NCI-H2227 (cell line): Measurements from ENCODE around the gene FHIT.

Source experiments
- DNase-seq: peaks from one replicate; lab custom pipeline; 2025; ENCODE audit not compliant: unreplicated experiment; lab: John Stamatoyannopoulos, UW

FHIT gene

DNA sequence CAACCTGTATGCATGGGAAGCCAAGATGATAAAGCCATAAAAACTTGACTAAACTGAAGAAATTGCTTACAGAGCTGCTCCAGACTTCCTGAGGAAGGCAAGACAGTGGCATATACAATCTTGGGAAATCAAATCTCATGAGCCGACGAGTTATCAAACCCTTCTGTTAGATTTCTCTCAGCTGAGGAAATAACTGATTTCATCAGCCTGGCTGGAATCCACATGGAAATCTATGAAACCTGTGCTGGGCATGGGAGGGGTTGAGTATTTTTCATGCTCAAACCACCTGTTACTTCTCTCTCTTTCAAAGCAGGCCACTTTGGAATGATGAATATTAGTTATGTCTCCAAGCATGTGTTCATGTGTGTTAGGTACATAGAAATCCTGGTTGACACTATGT, 727.7 kb downstream of the FHIT start:
- no peak for DNase-seq

DNA sequence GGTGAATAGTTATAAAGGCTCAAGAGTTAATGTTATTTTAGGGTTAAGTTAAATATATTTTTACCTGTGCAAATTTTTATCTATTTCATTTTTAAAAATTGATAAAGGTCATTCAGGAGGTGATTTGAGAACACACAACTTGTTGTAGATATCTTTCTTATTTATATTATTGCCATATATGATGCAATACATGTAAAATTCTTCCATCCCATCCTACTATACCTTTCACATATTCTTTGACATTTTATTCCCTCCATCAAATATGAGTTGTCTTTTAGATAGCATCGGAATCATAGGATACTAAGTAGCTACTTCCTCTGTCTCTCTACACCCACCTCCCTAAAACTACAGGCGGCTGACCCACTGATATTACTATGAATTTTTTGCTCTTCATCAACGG, 734.1 kb downstream of the FHIT start:
- no peak for DNase-seq

DNA sequence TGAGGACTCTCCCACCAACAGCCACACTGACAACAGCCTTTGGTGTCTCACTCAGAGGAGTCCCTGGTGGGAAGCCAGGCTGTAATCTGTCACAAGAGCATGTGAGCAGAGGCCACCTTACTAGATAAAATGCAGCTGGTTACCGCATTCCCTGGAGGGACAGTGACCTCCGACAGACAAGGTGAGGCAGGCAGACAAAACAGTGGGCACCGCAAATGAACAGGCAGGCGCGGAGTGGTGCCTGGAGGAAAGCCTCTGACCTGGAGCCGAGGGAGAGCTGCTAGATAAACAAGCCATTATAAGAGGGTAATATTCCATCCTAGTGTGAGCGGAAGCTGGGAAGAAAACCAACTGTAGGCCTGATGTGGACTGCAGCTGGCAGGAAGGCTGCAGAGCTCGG, 736.4 kb downstream of the FHIT start:
- DNase-seq, result peak; percentile 3

DNA sequence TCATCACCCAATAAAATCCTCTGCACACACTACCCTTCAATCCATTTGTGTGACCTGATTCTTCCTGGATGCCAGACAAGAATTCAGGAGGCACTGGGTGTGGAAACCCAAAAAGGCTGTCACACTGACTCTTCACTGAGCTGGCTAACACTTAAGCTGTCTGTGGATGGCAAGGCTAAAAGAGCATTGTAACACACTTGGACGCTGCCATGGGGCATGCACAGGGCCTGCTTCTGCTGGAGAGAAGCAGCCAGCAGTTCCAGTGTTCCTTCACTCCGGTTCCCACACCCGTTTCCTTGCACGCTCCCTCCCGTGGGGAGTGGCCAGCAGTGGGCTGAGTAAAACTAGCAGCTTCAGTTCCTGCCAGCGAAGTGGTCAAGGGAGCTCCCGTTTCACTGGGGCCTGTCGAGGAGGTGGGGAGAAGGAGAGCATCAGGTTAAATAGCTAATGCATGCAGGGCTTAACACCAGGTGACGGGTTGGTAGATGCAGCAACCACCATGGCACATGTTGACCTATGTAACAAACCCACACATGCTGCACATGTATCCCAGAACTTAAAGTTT, 737.1 kb downstream of the FHIT start:
- DNase-seq, result no peak

DNA sequence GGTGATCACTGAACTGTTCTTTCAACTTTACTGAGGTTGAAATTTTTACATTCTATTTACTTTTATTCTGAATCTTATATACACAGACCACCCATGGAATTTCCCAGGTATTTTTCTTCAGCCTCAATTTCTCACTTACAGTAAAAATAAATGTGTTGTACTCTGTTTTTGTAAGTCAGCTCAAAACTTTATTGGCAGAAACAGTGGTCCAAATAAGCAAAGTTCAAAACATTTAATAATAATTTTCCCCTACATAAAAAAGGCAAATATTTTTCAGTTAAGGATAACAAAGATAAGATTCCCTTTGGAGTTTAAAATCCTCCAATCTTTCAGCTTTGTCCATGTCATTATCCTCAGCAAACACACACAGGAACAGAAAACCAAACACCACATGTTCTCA, 738.0 kb downstream of the FHIT start:
- no peak for DNase-seq

- DNase-seq, result no peak
Observed at GRCh38 chr3:60512506-60512905, 738.7 kb downstream of the FHIT start.

DNA sequence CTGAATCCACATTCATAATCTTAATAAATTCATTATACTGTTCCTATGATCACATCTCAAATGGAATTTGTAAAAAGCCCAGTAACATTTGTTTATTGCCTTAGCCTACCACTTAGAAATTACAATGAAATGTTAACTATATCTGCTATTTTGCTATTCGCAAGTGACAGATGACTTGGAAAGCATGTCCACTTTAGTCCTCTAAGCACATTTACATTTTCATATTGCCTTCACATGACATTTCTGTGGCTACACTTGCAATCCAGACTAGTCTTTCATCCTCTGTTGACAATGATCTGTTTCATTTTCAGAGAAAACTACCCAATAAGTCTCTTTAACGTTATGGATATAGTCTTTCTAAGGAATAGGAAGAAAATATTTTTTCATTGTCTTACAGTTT, 741.8 kb downstream of the FHIT start:
- DNase-seq, result no peak

DNA sequence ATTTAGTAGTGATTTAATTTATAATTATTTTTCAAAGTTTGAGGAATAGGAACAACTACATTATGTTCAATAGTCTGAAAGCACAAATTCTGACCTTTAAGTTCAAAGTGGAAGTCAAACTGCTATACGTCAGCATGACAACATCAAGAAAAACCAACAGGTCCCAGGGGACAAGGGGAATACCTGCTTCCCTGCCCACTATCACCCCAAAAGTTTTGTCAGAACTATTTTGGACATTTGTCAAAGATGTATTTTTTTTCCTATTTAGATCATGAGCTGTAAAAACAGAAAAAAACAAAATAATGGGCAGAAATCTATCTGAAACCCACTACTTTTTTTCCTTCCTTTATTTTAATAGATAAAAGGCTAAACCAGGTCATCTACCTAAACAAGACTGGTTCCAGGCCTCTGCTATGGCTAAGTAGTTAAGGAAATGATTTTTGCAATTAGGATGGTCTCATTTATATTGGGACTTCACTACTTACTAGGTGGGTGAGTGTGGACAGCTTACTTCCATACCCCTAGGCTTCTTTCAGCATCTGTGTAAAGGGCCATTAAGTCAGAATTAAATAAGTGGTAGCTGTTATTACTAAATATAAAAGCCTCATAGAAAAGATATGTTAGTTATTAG, 746.3 kb downstream of the FHIT start:
- DNase-seq, result no peak

DNA sequence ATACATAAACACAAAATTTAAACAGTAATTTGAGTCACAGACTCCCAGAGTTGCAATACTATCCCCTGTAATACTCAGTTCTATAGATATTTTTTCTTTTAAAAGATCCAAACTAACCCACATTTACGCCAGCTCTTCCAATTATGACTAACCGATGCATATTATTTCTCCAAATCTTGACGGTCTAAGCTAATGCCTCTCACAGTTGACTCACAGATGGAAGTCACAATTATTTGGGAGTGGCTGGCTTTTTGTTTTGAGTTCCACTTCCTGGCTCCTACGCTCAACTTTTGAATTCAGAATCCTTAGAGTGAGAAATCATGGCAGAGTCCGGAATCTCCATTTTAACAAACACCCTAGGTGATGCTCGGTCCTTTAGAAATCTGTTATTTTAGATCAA, 749.9 kb downstream of the FHIT start:
- no peak for DNase-seq

GRCh38 chr3:60497902-60498301, 753.4 kb downstream of the FHIT start:
- DNase-seq, result no peak

GRCh38 chr3:60490992-60491391, 760.3 kb downstream of the FHIT start:
- DNase-seq, result no peak

DNA sequence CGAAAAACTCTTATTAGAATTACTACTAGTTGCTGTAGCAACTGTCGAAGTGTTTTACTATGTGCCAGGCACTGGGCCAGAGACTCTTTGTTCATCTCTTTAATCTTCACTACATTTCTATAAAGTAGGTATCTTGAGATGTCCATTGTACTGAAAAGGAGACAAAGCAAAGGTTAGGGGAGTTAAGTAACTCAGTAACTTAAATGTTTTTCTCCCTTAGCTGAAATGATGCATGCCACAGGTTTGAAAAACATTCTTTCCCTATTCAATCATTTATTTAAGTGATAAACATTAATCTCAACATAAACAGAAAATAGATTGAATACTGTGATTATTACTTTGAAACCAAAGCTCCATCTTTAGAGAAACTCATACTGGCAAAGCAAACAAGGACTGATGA, 776.2 kb downstream of the FHIT start:
- DNase-seq, result no peak

GRCh38 chr3:60469481-60469880, 781.8 kb downstream of the FHIT start:
- DNase-seq, result no peak

DNA sequence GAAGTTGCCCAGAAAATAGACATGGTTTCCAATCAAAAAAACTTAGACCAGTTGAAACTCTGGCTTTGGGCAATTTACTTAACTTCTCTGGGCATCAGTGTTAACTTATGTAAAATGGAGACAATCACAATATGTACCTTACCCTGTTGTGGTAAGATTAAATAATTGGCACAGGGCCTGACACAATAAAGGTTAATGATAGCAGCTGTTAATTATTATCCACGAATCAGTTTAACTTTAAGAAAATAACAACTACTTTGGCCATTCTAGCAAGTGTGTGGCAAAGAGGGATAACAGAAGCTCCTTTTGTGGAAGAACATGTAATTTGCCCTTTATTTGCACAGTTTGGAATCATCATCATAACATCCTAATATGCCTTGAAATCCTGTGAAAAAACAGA, 787.6 kb downstream of the FHIT start:
- no peak for DNase-seq

DNA sequence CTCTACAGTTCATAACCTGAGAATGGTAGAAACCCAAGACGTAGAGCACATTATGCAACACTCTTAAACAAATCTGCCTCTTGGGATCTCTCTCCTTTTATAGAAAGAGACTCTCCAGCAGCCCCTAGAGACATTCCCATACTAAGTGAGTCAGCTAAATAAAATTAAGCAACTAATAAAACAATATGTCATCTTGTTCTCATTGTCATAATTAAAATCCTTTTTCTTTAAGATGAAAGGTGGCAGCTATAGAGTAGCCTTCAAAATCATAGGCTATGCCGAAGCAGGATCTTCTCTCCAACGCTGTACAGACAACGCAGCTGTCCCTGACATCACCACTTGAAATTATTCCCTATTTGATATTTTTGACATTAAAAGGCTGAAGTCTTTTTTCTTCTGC, 790.0 kb downstream of the FHIT start:
- DNase-seq, result no peak

GRCh38 chr3:60456180-60456579, 795.1 kb downstream of the FHIT start:
- no peak for DNase-seq

DNA sequence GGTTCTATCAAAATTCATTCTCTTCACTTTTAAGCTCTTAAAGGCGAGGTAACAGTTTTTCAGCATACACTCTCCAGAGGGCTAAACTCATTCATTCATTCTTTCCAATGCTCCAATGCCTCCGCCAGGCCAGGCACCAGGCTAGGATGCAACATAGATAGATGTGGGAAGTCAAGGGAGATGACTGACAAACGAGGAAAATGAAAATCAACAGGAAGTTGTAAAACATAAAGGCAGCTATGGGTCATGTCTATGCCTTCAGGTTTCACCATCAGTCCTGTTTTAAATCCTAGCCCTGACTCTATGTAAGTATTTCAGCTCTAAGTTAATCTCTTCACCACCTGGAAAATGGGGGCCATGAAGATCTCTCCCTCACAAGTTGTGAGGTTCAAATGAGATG, 797.9 kb downstream of the FHIT start:
- DNase-seq, result no peak

- no peak for DNase-seq
Observed at GRCh38 chr3:60448696-60449095, 802.6 kb downstream of the FHIT start.

GRCh38 chr3:60445446-60445845, 805.8 kb downstream of the FHIT start:
- DNase-seq, result no peak

DNA sequence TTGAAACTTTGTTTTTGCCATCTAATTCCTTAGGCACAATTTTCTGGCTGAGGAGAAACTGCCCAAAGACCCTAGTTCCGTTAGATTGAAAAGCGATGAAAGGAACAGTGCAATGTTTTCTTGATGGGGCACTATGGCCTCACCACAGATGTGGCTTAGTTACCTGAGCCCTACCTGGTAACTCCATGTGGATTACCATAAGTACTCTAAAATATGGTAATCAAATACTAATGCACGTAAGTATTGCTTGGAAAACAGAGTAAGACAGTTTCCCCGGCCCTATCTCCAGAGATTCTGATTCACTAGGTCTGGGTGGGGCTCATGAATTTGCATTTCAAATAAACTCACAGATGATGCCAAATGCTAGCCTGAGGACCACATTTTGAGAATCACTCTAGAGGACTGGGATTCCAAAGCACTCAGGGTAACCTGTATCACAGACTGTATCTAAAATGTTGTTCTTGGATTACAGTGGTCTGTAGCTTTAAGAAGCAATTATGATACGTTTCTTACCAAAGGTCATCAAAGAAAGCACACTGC, 806.3 kb downstream of the FHIT start:
- no peak for DNase-seq

DNA sequence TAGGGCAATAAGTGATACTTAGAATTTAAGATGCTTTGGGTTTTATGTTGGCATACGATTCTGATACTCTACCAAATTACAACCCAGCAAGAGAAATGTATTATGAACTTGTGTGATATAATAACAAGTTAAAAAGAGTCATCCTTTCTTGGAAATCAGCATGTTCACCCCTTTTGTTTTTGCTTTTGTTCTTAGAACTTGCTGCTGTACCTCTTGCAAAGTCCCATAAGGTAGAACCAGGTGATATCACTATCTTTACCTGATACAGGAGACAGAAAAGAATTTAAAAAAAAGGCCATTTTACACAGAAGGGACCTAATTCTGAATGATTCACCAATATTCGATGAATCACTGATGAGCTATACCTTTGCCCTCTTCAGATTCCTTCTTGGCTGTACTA, 810.4 kb downstream of the FHIT start:
- DNase-seq, result no peak

DNA sequence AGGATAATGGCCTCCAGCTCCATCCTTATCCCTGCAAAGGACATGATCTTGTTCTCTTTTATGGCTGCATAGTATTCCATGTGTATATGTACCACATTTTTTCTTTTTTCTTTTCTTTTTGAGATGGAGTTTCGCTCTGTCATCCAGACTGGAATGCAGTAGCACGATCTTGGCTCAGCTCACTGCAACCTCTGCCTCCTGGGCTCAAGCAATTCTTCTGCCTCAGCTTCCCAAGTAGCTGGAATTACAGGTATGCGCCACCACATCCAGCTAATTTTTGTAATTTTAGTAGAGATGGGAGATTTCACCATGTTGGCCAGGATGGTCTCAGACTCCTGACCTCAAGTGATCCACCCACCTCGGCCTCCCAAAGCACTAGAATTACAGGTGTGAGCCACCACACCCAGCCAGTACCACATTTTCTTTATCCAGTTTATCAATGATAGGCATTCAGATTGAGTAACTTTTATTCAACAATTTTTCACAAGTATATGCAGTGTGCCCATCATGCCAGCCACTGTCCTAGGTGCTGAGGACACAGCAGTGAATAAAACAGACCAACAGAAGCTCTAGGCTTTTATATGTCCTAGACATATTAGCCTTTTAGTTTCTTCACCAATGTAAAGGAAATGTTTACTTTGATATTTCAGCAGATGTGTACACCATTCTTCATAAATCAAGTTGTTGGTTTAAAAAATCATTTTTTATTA, 815.2 kb downstream of the FHIT start:
- no peak for DNase-seq
